Pancreas (tissue), 10 donors: ENCODE data around the gene NFIL3. TPM values are rescaled to one million over a fixed set of nuclear protein-coding genes. Genes with fewer than 3 reads are reported as not detected.
A peak's percentile ranks its signal among the peaks of the same experiment; 100 is the strongest.

ENCODE experiments used
- ATAC-seq, 4 donors: fragments of 200-7000 bp; cut with Tn5 transposase; one replicate each; pipeline versions ENCODE4 v1.8.0 to v1.9.1; 2020; ENCODE audit warnings: mild to moderate bottlenecking in 4 of 4, moderate library complexity in 4 of 4
- DNase-seq, 6 donors: peaks; one replicate each; pipeline ENCODE4 v3.0.0-alpha.2; 2020
- FAIRE-seq: peaks from 2 replicates; lab custom pipeline; 2012; peaks lifted over from hg19 to GRCh38; lab: Jason Lieb, UNC
- H3K27ac ChIP-seq, 4 donors: fragments of 200-600 bp; sonication (generic); 1 replicate in 3 of 4; 2 replicates in 1 of 4; pipeline versions ENCODE4 v1.5.0 to v1.8.0; 2020
- H3K27me3 ChIP-seq, 4 donors: fragments of 200-600 bp; one replicate each; pipeline ENCODE4 v1.8.0; 2021
- H3K36me3 ChIP-seq, 3 donors: fragments of 200-600 bp; sonication (generic) in 1 of 3; one replicate each; pipeline versions ENCODE4 v1.5.0 to v1.8.0; 2020 to 2021
- H3K4me1 ChIP-seq, 3 donors: fragments of 200-600 bp; one replicate each; pipeline ENCODE4 v1.8.0; 2021
- H3K4me3 ChIP-seq, 4 donors: fragments of 200-600 bp; sonication (generic) in 2 of 4; one replicate each; pipeline versions ENCODE4 v1.5.0 to v1.8.0; 2020 to 2021
- H3K9me3 ChIP-seq, 4 donors: fragments of 200-600 bp; one replicate each; pipeline ENCODE4 v1.8.0; 2021
- WGBS, 2 donors: extraction: QIAGEN DNeasy Blood & Tissue Kit; methylation state at CpG; one replicate each; pipeline ENCODE4 v1.1.7; 2013; 5-methylcytosine and 5-hydroxymethylcytosine counted together
- intact Hi-C, 3 donors: fragments of 100-400 bp; cut with DNase I; formaldehyde crosslinking; loops; one replicate each; pipeline versions ENCODE4 v1.11.1 to v1.14.2; 2022
- polyA plus RNA-seq, 2 donors: library from polyadenylated mRNA; stranded (reverse); fragments of 200-250 nt; gene quantifications; one replicate each; pipeline ENCODE4 v1.2.3, GENCODE V29; 2013
- total RNA-seq, 6 donors: library from RNA; stranded (reverse); fragmentation: NEBNext Ultra II Directional in 4 of 6; extraction: Animal tissue kit (Norgen Biotek cat#: 25700) in 4 of 6; gene quantifications; one replicate each; pipeline versions ENCODE4 v1.2.1 to v1.2.4, GENCODE V29; 2021 to 2023
- TF ChIP-seq, protein P1 (sequence below), 4 donors: fragments of 200-600 bp; sonication (generic) in 3 of 4; IDR thresholded peaks; one replicate each; pipeline versions ENCODE4 v1.5.0 to v1.8.0; 2021; ENCODE audit warnings: antibody characterized with exemption in 4 of 4
- donor health status: healthy with polysubstance abuse.
- donor health status: DM: no; HTN: no; CAD: no; lungs with moderate emphysema.
- donor health status: DM: no; HTN: no; CAD: no.
- donor health status: control.
- donor health status: control.
- donor health status: Bipolar disorder and iron deficiency.
- donor health status: DM: yes; HTN: yes; CAD: no.
- donor health status: DM: no; HTN: no; CAD: no.
- donor health status: DM: no; HTN: no; CAD: no.
- donor health status: DM: yes; HTN: yes; CAD: no.

The NFIL3 gene
- total and polyA plus RNA-seq, 8 donors, result 6.0 to 24.4 (median 10.8) TPM

DNA sequence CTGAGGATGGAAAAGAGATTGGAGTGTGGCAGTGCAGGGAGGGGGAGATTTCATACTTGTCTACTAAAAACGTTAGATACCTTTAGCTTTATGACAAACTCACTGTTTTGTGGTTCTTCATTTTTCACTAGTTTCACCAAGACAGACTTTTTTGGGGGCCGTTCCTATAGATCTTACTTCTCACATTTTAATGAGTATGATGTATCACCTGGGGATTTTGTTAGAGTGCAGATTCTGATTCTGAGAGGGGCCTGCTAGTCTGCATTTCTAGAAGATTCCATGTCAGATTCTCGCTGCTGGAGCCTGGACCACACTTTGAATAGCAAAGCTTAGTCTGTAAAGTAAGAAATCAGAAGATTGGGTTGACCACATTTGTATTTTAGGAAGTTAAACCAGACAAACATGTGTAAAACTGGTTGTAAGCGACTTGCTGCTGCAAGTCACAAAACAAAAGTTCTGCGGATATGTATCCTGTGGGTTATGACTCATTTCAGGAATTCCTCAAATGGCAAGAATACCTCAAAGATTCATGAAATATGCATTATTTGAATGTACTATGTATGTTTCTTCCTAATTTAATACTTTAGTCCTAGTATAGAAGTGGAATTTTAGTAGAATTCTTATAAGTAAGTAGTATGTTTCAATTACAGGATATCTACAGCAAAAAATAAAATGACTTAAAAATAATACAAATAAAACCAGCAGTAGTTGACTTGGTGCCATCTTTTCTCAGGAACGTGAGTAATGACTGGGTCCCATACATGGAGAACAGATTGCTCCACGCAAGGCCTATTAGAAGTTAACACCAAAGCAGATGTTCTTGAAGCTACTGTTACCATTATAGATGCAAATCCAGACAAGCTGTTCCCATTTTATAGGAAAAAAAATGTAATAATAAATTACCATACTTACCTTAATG, 27.8 kb downstream of the NFIL3 start:
- DNase-seq (no peak), ATAC-seq (peak in 2 of 4 donors; percentile 53 to 70), FAIRE-seq (no peak)
- TF ChIP-seq, protein P1, sequence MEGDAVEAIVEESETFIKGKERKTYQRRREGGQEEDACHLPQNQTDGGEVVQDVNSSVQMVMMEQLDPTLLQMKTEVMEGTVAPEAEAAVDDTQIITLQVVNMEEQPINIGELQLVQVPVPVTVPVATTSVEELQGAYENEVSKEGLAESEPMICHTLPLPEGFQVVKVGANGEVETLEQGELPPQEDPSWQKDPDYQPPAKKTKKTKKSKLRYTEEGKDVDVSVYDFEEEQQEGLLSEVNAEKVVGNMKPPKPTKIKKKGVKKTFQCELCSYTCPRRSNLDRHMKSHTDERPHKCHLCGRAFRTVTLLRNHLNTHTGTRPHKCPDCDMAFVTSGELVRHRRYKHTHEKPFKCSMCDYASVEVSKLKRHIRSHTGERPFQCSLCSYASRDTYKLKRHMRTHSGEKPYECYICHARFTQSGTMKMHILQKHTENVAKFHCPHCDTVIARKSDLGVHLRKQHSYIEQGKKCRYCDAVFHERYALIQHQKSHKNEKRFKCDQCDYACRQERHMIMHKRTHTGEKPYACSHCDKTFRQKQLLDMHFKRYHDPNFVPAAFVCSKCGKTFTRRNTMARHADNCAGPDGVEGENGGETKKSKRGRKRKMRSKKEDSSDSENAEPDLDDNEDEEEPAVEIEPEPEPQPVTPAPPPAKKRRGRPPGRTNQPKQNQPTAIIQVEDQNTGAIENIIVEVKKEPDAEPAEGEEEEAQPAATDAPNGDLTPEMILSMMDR (IDR thresholded peaks at IDR 0.05), result no peak
- Histone ChIP-seq H3K9me3 (no peaks in the 10 kb centered on the region), H3K4me1 (no peaks in the 10 kb centered on the region), H3K27ac (no peak overlapping the region), H3K4me3 (no peak overlapping the region), H3K36me3 (no peaks in the 10 kb centered on the region), H3K27me3 (no peaks in the 10 kb centered on the region)
- intact Hi-C loops, result no loop called here
- 74 to 83% methylated on average over 7 of the region's 7 CpGs for WGBS, 2 donors

DNA sequence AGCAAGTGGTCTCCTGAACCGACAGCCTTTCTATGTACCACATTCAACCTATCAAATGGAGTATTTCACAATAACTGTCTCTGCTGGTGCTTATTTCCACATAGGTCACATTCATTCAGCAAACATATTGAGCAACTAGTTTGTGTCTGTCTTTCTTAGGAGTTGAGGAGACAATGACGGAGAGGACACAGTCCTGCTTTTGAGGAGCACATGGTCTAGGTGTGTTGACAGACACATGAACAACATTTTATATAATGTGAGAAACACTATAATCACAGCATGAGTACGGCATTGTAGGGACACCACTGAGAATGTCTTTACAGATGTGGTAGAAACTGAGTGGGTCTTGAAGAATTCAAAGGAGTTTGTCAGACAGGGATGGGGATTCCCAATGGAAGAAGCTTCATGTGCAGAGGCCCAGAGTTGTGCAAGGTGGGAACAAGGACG, 28.5 kb downstream of the NFIL3 start:
- Histone ChIP-seq H3K27ac (no peak overlapping the region), H3K9me3 (no peaks in the 10 kb centered on the region), H3K4me3 (no peak overlapping the region), H3K27me3 (no peaks in the 10 kb centered on the region), H3K36me3 (no peaks in the 10 kb centered on the region), H3K4me1 (no peaks in the 10 kb centered on the region)
- 70 to 83% methylated on average over 4 of the region's 4 CpGs for WGBS, 2 donors
- intact Hi-C loops, result no loop called here
- ATAC-seq (peak in 2 of 4 donors; percentile 71 to 72), DNase-seq (no peak), FAIRE-seq (no peak)
- TF ChIP-seq, protein P1 (IDR thresholded peaks at IDR 0.05), result no peak

DNA sequence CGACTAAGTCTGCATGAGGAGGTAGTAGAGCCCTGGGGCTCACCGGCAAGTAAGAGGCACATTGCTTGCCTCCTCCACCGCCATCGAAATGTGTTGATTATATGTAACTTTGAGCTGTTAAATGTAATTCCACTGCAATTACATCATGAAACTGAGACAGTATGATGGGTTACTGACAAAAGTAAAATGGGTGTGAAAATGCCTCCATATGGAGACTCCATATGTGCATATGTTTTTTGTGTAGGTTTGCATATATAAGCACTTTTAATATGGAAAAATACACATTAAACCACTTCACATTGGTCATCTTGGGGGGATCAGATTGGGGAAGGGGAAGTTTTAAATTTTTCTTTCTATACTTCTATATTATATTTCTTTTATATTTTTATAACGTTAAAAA, 29.8 kb downstream of the NFIL3 start:
- 95 to 97% methylated on average over 5 of the region's 5 CpGs for WGBS, 2 donors
- H3K27me3 ChIP-seq, result no peaks in the 10 kb centered on the region

DNA sequence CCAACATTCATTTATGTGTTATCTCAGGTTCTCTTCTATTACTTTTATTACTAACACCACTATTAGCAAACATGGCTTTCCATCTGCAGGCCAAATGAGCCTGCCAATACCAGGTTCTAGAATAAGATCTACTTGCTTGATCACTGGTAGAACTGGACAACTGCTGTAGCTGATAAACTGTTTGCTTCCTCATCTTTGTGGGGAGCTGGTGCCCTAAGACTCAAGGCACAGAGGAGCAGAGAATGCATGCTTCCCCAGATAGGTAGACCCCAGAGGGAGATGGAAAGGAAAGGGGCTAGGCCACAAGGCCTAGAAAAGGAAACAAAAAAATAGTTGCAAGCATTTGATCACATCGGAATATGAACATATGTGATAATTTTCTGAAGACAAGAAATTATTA, 31.2 kb downstream of the NFIL3 start:
- 93 to 97% methylated on average over 1 of the region's 1 CpG for WGBS, 2 donors
- ATAC-seq (no peak), DNase-seq (no peak), FAIRE-seq (no peak)
- Histone ChIP-seq H3K4me3 (no peak overlapping the region), H3K9me3 (no peaks in the 10 kb centered on the region), H3K27ac (no peak overlapping the region), H3K36me3 (no peaks in the 10 kb centered on the region), H3K4me1 (no peaks in the 10 kb centered on the region), H3K27me3 (no peaks in the 10 kb centered on the region)
- intact Hi-C loops, result no loop called here
- TF ChIP-seq, protein P1 (IDR thresholded peaks at IDR 0.05), result no peak

More for the DNA sequence above, 29.8 kb downstream of the NFIL3 start:
- Histone ChIP-seq H3K27ac (no peak overlapping the region), H3K4me1 (no peaks in the 10 kb centered on the region), H3K9me3 (no peaks in the 10 kb centered on the region), H3K4me3 (no peak overlapping the region), H3K36me3 (no peaks in the 10 kb centered on the region)
- intact Hi-C loops, result no loop called here
- ATAC-seq (no peak), FAIRE-seq (no peak), DNase-seq (no peak)
- TF ChIP-seq, protein P1 (IDR thresholded peaks at IDR 0.05), result no peak

DNA sequence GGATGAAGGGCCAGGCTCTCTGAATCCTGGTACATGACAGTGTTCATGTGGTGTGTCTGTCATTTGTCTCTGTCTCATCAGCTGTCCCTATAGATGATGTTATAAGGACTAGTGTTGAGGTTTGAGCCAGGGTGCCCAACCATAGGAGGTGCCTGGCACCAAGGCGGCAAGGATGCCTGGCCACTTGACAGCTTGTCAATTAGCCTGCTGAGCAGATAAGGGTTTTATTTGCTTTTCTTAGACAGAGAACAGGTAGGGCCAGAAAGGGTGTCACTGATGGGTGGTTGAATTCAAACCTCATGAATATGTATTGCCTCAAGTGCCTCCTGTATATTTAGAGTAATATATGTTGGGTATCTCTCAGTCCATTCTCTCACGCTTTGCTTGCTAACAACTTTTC, 31.8 kb downstream of the NFIL3 start:
- Histone ChIP-seq H3K9me3 (no peaks in the 10 kb centered on the region), H3K4me3 (no peak overlapping the region), H3K27me3 (no peaks in the 10 kb centered on the region), H3K27ac (no peak overlapping the region), H3K36me3 (no peaks in the 10 kb centered on the region), H3K4me1 (no peaks in the 10 kb centered on the region)
- TF ChIP-seq, protein P1 (IDR thresholded peaks at IDR 0.05), result no peak
- ATAC-seq (no peak), DNase-seq (no peak), FAIRE-seq (no peak)
- WGBS, 2 donors, result 59 to 63% methylated on average over 2 of the region's 2 CpGs
- intact Hi-C loops, result no loop called here
